Epithelial cell of esophagus (primary cell): ENCODE measurements around the gene TARBP2.

Source experiments
- DNase-seq: peaks from one replicate; pipeline ENCODE4 v3.0.0; 2010; ENCODE audit warnings: low read depth
- H3K4me3 ChIP-seq: 2 replicates; pipeline ENCODE4 v1.5.1; 2011; ENCODE audit warnings: mild to moderate bottlenecking, low read length, control low read depth
- TF ChIP-seq, protein P1 (sequence below): IDR thresholded peaks from 2 replicates; pipeline ENCODE4 v1.5.1; 2011; ENCODE audit warnings: low read depth, mild to moderate bottlenecking, low read length, control low read depth, inconsistent platforms; ENCODE audit not compliant: insufficient read depth; ENCODE audit errors: missing control alignments

The TARBP2 gene

DNA sequence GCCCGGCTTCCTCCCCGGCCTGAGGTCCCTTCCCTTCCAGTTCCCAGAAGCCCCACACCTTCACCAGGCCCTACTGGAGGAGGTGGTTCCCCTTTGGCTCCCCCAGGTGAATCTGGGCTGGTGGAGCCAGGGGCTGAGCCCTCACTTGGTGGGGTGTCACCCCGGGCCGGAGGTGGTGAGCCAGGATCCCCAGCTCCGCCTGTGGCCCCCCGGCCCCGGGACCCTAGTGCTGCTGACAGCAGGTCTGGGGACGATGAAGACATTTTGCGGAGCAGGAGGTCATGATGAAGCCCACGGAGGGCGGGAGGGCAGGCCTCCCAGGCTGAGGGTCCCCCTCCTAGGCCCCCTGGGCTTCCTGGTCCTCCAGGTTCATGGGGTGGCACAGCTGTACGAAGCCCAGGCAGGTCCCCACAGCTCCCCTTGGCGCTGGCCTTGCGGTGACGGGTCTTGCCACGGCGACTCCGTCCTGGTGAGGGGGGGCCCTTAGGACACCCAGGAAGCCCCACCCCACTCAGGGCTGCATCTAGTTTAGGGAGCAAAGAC lies 18.4 kb upstream of the TARBP2 start:
- H3K4me3 ChIP-seq: no peak overlapping the region
- DNase-seq: no peak
- TF ChIP-seq, protein P1, sequence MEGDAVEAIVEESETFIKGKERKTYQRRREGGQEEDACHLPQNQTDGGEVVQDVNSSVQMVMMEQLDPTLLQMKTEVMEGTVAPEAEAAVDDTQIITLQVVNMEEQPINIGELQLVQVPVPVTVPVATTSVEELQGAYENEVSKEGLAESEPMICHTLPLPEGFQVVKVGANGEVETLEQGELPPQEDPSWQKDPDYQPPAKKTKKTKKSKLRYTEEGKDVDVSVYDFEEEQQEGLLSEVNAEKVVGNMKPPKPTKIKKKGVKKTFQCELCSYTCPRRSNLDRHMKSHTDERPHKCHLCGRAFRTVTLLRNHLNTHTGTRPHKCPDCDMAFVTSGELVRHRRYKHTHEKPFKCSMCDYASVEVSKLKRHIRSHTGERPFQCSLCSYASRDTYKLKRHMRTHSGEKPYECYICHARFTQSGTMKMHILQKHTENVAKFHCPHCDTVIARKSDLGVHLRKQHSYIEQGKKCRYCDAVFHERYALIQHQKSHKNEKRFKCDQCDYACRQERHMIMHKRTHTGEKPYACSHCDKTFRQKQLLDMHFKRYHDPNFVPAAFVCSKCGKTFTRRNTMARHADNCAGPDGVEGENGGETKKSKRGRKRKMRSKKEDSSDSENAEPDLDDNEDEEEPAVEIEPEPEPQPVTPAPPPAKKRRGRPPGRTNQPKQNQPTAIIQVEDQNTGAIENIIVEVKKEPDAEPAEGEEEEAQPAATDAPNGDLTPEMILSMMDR: no peak

DNA sequence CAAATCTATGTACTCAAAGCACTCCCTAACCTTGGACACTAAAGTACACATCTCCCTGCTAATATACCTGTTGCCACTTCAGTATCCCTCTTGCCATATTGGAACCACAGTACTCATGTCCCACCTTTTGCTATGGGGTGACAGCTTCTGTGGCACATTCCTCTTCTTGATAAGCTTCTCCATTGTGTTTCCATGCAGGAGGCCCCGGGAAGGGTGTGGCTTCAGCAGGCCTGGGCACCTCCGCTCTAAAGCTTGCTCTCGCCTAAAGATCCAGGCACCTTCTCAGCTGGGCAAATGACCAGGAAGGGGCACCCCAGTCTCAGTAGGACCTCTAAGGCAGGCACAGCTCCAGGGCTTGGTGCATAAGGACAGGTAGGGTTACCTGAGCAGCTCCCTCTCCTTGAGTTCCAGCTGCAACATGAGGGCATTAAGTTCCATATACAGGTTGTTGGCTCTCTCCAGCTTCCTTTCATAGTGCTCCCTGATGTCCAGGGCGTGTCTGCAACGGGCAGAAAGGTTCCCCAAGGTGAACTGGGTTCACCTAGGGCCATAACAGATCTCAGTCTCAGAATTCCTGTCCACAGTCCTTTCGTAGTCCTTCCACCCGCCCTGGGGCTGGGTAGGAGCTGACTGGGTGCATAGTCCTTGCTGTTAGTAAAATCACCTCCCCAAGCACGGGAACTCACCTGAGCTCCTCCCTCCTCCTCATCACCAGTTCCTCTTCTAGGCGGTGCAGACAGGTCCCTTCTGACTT lies 17.7 kb upstream of the TARBP2 start:
- H3K4me3 ChIP-seq: no peak overlapping the region
- TF ChIP-seq, protein P1: no peak
- no peak for DNase-seq

- H3K4me3 ChIP-seq: no peak overlapping the region
- DNase-seq: no peak
- TF ChIP-seq, protein P1: no peak
These were observed 17.1 kb upstream of the TARBP2 start for GRCh38 chr12:53483979-53484377.

DNA sequence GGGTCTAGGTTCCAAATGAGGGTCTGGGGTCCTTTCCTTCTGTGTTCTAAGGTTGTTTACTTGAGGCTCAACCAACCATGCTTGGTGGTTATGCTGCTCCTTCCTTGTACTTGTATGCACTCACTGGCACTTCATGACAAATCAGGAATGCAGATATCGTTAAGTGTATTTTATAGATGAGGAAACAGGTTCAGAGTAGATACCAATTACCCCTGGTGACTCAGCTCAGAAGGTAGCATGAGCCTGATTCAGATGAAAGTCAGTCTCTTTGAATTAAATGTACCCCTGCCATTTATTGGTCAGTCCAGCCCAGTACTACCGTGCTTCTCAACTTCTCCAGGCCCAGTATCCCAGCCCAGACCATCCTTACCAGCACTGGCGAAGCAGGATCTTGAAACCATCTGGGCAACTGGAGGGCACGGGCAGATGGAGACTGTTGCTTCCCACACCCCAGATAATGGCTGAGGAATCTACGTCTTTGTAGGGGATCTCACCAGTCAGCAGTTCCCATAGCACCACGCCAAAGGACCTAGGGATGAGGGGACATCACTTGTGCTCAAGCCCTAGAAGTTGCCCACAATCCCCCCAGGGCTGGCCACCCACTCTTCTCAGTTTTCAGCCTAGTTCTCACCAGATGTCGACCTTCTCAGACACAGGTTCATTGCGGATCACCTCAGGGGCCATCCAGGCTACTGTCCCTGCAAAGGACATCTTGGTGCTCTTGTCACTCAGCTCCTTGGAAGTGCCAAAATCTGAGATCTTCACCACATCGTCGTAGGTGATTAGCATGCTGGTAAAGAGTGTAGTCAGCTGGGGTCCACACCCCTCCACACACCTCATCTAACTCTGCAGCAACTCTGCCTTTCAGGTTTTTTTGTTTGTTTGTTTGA lies 16.2 kb upstream of the TARBP2 start:
- DNase-seq: peak; percentile 61
- no peak overlapping the region for H3K4me3 ChIP-seq
- TF ChIP-seq, protein P1: no peak

DNA sequence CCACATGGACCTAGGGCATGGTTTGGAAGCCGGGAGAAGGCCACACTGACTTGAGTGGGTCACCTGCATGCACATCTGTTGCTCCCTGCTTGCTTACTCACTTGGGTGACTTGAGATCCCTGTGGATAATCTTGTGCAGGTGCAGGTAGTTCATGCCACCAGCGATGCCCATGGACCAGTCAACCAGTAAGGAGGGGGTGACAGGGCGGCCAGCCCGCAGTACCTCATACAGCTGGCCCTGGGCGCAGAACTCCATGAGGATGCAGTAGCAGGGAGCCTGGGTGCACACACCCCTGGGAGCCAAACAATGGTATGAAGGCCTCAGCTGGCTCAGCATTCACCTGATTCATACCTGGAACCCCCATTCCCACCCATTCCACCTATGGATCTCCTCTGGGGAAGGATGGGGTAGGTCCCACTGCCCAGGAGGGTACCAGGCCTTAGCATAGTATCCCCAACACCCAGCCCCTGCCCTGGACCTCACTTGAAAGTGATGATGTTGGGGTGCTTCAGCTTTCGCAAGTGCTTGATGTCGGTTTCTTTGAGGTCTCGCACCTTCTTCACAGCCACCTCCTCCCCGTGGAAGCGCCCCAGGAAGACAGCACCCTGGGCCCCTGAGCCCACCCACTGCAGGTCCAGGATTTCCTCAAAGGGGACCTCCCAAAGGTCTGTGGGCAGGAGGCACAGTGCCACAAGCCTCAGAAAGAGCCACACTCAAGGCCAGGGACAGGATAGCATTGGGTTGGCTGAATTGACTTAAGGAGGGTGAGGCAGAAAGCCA lies 14.9 kb upstream of the TARBP2 start:
- TF ChIP-seq, protein P1: no peak
- no peak for DNase-seq
- H3K4me3 ChIP-seq: no peak overlapping the region

GRCh38 chr12:53486736-53487487 lies 14.2 kb upstream of the TARBP2 start:
- H3K4me3 ChIP-seq: no peak overlapping the region
- TF ChIP-seq, protein P1: no peak
- DNase-seq: no peak
